H1 (cell line): ENCODE measurements around the gene NDUFAF8. TPM values are rescaled to one million over a fixed set of nuclear protein-coding genes. Genes with fewer than 3 reads are reported as not detected.

Experiments used
- CTCF ChIA-PET: fragments of 300-600 bp; sonication (Branson Sonifier 250); formaldehyde crosslinking; loops from one replicate; lab custom pipeline; 2021; ENCODE audit not compliant: partially characterized antibody; lab: Charles Lee
- POLR2A ChIA-PET: fragments of 300-600 bp; sonication (Branson Sonifier 250); formaldehyde crosslinking; loops from one replicate; lab custom pipeline; 2021; ENCODE audit warnings: inconsistent platforms; ENCODE audit not compliant: partially characterized antibody; lab: Charles Lee
- DNase-seq, 2 experiments: peaks; one replicate each; pipeline versions ENCODE4 v3.0.0 to v3.0.0-alpha.2; 2010 to 2022; ENCODE audit warnings: low spot score in 2 of 2, low read depth in 1 of 2, mixed read lengths in 1 of 2
- FAIRE-seq: peaks from 2 replicates; lab custom pipeline; 2011; peaks lifted over from hg19 to GRCh38; lab: Jason Lieb, UNC
- H2AFZ ChIP-seq: 2 replicates; pipeline ENCODE4 v1.8.1; 2012; ENCODE audit warnings: low read length, inconsistent platforms
- H2AK5ac ChIP-seq: 2 replicates; pipeline ENCODE4 v1.6.1; 2013; ENCODE audit warnings: low read depth, low read length
- H2BK120ac ChIP-seq: replicated peaks from 2 replicates; pipeline ENCODE3; 2013; ENCODE audit warnings: low read depth, low read length, inconsistent platforms
- H2BK12ac ChIP-seq: 2 replicates; pipeline ENCODE4 v1.6.1; 2013; ENCODE audit warnings: low read depth, low read length
- H2BK15ac ChIP-seq: 2 replicates; pipeline ENCODE4 v1.6.1; 2013; ENCODE audit warnings: low read length
- H2BK20ac ChIP-seq: 2 replicates; pipeline ENCODE4 v1.6.1; 2013; ENCODE audit warnings: low read length
- H2BK5ac ChIP-seq: 2 replicates; pipeline ENCODE4 v1.6.1; 2013; ENCODE audit warnings: low read depth, low read length
- H3K14ac ChIP-seq: 2 replicates; pipeline ENCODE4 v1.6.1; 2013; ENCODE audit warnings: inconsistent platforms; ENCODE audit not compliant: insufficient read length
- H3K18ac ChIP-seq: 2 replicates; pipeline ENCODE4 v1.6.1; 2013; ENCODE audit warnings: low read length; ENCODE audit errors: extremely low read depth
- H3K23ac ChIP-seq: 2 replicates; pipeline ENCODE4 v1.6.1; 2013; ENCODE audit warnings: inconsistent platforms; ENCODE audit not compliant: insufficient read length
- H3K23me2 ChIP-seq: 2 replicates; pipeline ENCODE4 v1.6.1; 2013; ENCODE audit warnings: low read depth, low read length
- H3K27ac ChIP-seq: 2 replicates; pipeline ENCODE4 v1.6.1; 2011; ENCODE audit warnings: low read depth, low read length, inconsistent platforms
- H3K27me3 ChIP-seq, 4 experiments: replicated peaks in 1 of 4; 1 replicate in 1 of 4; 2 replicates in 3 of 4; pipeline versions ENCODE4 v1.6.1 to v1.8.1; 2011 to 2013; ENCODE audit warnings: low read length in 3 of 4, mild to moderate bottlenecking in 3 of 4, inconsistent platforms in 2 of 4, mixed read lengths in 2 of 4, moderate library complexity in 1 of 4; ENCODE audit not compliant: control insufficient read depth in 3 of 4, insufficient read depth in 3 of 4; ENCODE audit errors: extremely low read depth in 1 of 4
- H3K36me3 ChIP-seq, 4 experiments: 2 replicates each; pipeline versions ENCODE4 v1.6.1 to v1.8.1; 2011 to 2013; ENCODE audit warnings: mild to moderate bottlenecking in 4 of 4, low read length in 3 of 4, moderate library complexity in 2 of 4, control low read depth in 1 of 4, inconsistent platforms in 1 of 4; ENCODE audit not compliant: insufficient read depth in 4 of 4, control insufficient read depth in 2 of 4
- H3K4ac ChIP-seq: replicated peaks from 2 replicates; pipeline ENCODE3; 2013; ENCODE audit warnings: low read length, low read depth, mixed read lengths, inconsistent platforms; ENCODE audit not compliant: insufficient read length
- H3K4me1 ChIP-seq, 4 experiments: replicated peaks in 1 of 4; 1 replicate in 1 of 4; 2 replicates in 3 of 4; pipeline versions ENCODE4 v1.6.1 to v1.8.1; 2011 to 2013; ENCODE audit warnings: low read length in 3 of 4, inconsistent platforms in 2 of 4, mixed read lengths in 1 of 4; ENCODE audit not compliant: insufficient read depth in 4 of 4, control insufficient read depth in 3 of 4
- H3K4me2 ChIP-seq, 2 experiments: 2 replicates each; pipeline versions ENCODE4 v1.6.1 to v1.8.1; 2011 to 2013; ENCODE audit warnings: low read depth in 2 of 2, low read length in 2 of 2, control low read depth in 1 of 2, inconsistent platforms in 1 of 2, mild to moderate bottlenecking in 1 of 2; ENCODE audit not compliant: insufficient read depth in 1 of 2
- H3K4me3 ChIP-seq, 4 experiments: fragments of 200-600, 300-600 bp in 1 of 4; sonication (generic), shearing (Covaris generic), sonication (Bioruptor Twin) in 1 of 4; 2 replicates each; pipeline versions ENCODE4 v1.5.1 to v1.8.1; 2011 to 2016; ENCODE audit warnings: low read length in 4 of 4, low read depth in 3 of 4, control low read depth in 2 of 4, inconsistent platforms in 2 of 4, mild to moderate bottlenecking in 2 of 4, mixed read lengths in 1 of 4, moderate library complexity in 1 of 4; ENCODE audit not compliant: insufficient read depth in 2 of 4; ENCODE audit errors: extremely low read depth in 1 of 4
- H3K56ac ChIP-seq: replicated peaks from 2 replicates; pipeline ENCODE3; 2013; ENCODE audit warnings: low read depth, mild to moderate bottlenecking, mixed read lengths, low read length, inconsistent platforms; ENCODE audit not compliant: insufficient read length
- H3K79me1 ChIP-seq: 2 replicates; pipeline ENCODE4 v1.6.1; 2013; ENCODE audit warnings: low read depth, low read length, control low read depth
- H3K79me2 ChIP-seq, 2 experiments: 2 replicates each; pipeline versions ENCODE4 v1.6.1 to v1.8.1; 2012 to 2013; ENCODE audit warnings: low read length in 2 of 2, mild to moderate bottlenecking in 2 of 2, inconsistent platforms in 1 of 2; ENCODE audit not compliant: insufficient read depth in 2 of 2, control insufficient read depth in 1 of 2
- H3K9ac ChIP-seq, 4 experiments: replicated peaks in 1 of 4; 1 replicate in 1 of 4; 2 replicates in 3 of 4; pipeline versions ENCODE4 v1.6.1 to v1.8.1; 2011 to 2013; ENCODE audit warnings: low read depth in 3 of 4, low read length in 3 of 4, control low read depth in 2 of 4, mild to moderate bottlenecking in 2 of 4, moderate library complexity in 2 of 4, inconsistent platforms in 1 of 4; ENCODE audit errors: extremely low read depth in 1 of 4
- H3K9me3 ChIP-seq, 2 experiments: 2 replicates each; pipeline versions ENCODE4 v1.6.1 to v1.8.1; 2012 to 2013; ENCODE audit warnings: mild to moderate bottlenecking in 2 of 2, moderate library complexity in 2 of 2, control low read depth in 1 of 2, inconsistent platforms in 1 of 2, low read depth in 1 of 2, low read length in 1 of 2, mixed read lengths in 1 of 2; ENCODE audit not compliant: insufficient read depth in 2 of 2
- H4K20me1 ChIP-seq, 2 experiments: replicated peaks in 1 of 2; 2 replicates each; pipeline versions ENCODE3 to v1.8.1; 2011 to 2013; ENCODE audit warnings: inconsistent platforms in 2 of 2, low read length in 2 of 2, mild to moderate bottlenecking in 1 of 2; ENCODE audit not compliant: insufficient read depth in 2 of 2, control insufficient read depth in 1 of 2
- H4K5ac ChIP-seq: 2 replicates; pipeline ENCODE4 v1.6.1; 2013; ENCODE audit warnings: low read length, low read depth, mixed read lengths, inconsistent platforms; ENCODE audit not compliant: insufficient read length
- H4K8ac ChIP-seq: 2 replicates; pipeline ENCODE4 v1.8.0; 2013; ENCODE audit warnings: mild to moderate bottlenecking, moderate library complexity, low read length, inconsistent platforms; ENCODE audit not compliant: insufficient read depth; ENCODE audit errors: extremely low read depth
- H4K91ac ChIP-seq: replicated peaks from 2 replicates; pipeline ENCODE3; 2013; ENCODE audit warnings: low read length, mixed read lengths, inconsistent platforms; ENCODE audit not compliant: insufficient read length
- ATF3 ChIP-seq: IDR thresholded peaks from 2 replicates; pipeline ENCODE4 v1.6.1; 2011; ENCODE audit warnings: low read depth, mild to moderate bottlenecking, low read length; ENCODE audit not compliant: insufficient read depth
- BACH1 ChIP-seq: IDR thresholded peaks from 2 replicates; pipeline ENCODE4 v1.6.1; 2012; ENCODE audit warnings: low read length, improper control_type of control experiment
- WGBS, 2 experiments: shearing (Covaris generic) in 1 of 2; methylation state at CpG; one replicate each; pipeline versions ENCODE4 v1.1.6 to v1.1.7; 2013 to 2015; ENCODE audit warnings: low lambda C conversion rate in 2 of 2, mixed read lengths in 2 of 2, inconsistent platforms in 1 of 2, low coverage in 1 of 2, missing lambda C conversion rate in 1 of 2; ENCODE audit not compliant: insufficient replicate concordance in 2 of 2, insufficient coverage in 1 of 2, insufficient read length in 1 of 2; ENCODE audit errors: extremely low coverage in 1 of 2, missing lambda C conversion rate in 1 of 2; 5-methylcytosine and 5-hydroxymethylcytosine counted together
- polyA plus RNA-seq, 7 experiments: library from polyadenylated mRNA; depleted of rRNA in 3 of 7; stranded (reverse) in 5 of 7; unstranded in 2 of 7; fragments of >200 nt in 5 of 7; fragments of 200-250 nt in 2 of 7; gene quantifications; 1 replicate in 5 of 7; 2 replicates in 1 of 7; 4 replicates in 1 of 7; pipeline versions ENCODE4 v1.2.1 to v1.2.3, GENCODE V29; 2011 to 2013; ENCODE audit warnings: missing spikeins in 2 of 7, mixed read lengths in 2 of 7
- total RNA-seq: library from RNA; stranded (reverse); fragmentation: NEBNext Ultra II Directional; extraction: Animal tissue kit (Norgen Biotek cat#: 25700); gene quantifications from 2 replicates; pipeline ENCODE4 v1.2.1, GENCODE V29; 2021

NDUFAF8 gene
- total and polyA plus RNA-seq, 2 of the 8 experiments (the other 6 are each of a cell fraction or from before 2014, with no cell fraction given): 48.9 to 91.1 TPM

GRCh38 chr17:81256616-81257015, 17.5 kb downstream of the NDUFAF8 start:
- no peak overlapping the region for H2BK5ac ChIP-seq
- H3K4me1 ChIP-seq: peaks cover 0 to 8% (median 2%) of the 10 kb centered on the region in 4 experiments; a peak in 3 of 7 replicates
- FAIRE-seq (no peak), DNase-seq (no peak)
- no peak overlapping the region for H3K4ac ChIP-seq
- CTCF ChIA-PET: interaction anchor here (0.7 to 7.0 kb wide), 13 partner anchors 10 to 345 kb away, joined by 3 to 50 read pairs (median 4); no protein-coding TSS in a partner anchor
- H4K5ac ChIP-seq: no peak overlapping the region
- H3K79me2 ChIP-seq: no peaks in the 10 kb centered on the region
- H3K14ac ChIP-seq: no peak overlapping the region
- H3K23ac ChIP-seq: no peak overlapping the region
- peaks cover 6% of the 10 kb centered on the region; the same call in 1 of the 2 replicates for H3K23me2 ChIP-seq
- peaks cover 0 to 7% (median 4%) of the 10 kb centered on the region in 4 experiments; a peak in 3 of 8 replicates for H3K36me3 ChIP-seq
- no peak overlapping the region for H2AFZ ChIP-seq
- H4K91ac ChIP-seq: no peak overlapping the region
- no peaks in the 10 kb centered on the region for H3K79me1 ChIP-seq
- no peak overlapping the region for H2BK12ac ChIP-seq
- H3K27me3 ChIP-seq: no peaks in the 10 kb centered on the region
- H2AK5ac ChIP-seq: no peak overlapping the region
- no peak overlapping the region; a peak in 1 of 7 replicates for H3K9ac ChIP-seq
- no peaks in the 10 kb centered on the region for H3K9me3 ChIP-seq
- POLR2A ChIA-PET: interaction anchor here (0.8 to 2.6 kb wide), 4 partner anchors 11 to 295 kb away, joined by 3 to 7 read pairs (median 4); partner anchors contain the start of genes FAAP100 and SLC38A10
- peaks cover 0 to 14% of the 10 kb centered on the region in 2 experiments for H4K20me1 ChIP-seq
- no peak overlapping the region for H2BK120ac ChIP-seq
- no peak overlapping the region for H3K18ac ChIP-seq
- no peak overlapping the region for H2BK15ac ChIP-seq
- TF ChIP-seq BACH1 (no peak), ATF3 (no peak)
- no peak overlapping the region for H2BK20ac ChIP-seq
- no peak overlapping the region for H3K4me3 ChIP-seq
- H3K56ac ChIP-seq: no peak overlapping the region
- H4K8ac ChIP-seq: no peak overlapping the region
- WGBS, 2 experiments: 95% methylated on average over 12 of the region's 12 CpGs; no CpG with 5 or more reads in 1 of the 2 experiments
- no peak overlapping the region for H3K4me2 ChIP-seq
- no peak overlapping the region for H3K27ac ChIP-seq
